ENCODE data around the gene PLET1.

PLET1 gene

GRCh38 chr11:112294688-112295340 lies 34.2 kb upstream of the PLET1 start:
- DNase-seq (ENCODE audit: low read depth) = peak; percentile 56
- no peak overlapping the region for H3K4me3 ChIP-seq (ENCODE audit: low read depth, low read length)
- TF ChIP-seq POLR2A (IDR thresholded peaks at IDR 0.05; ENCODE audit: extremely low read depth, insufficient read length) = no peak
- no peak for TF ChIP-seq CTCF (IDR thresholded peaks at IDR 0.05; ENCODE audit: low read depth, low read length)
- no peak for TF ChIP-seq MYC (IDR thresholded peaks at IDR 0.05; ENCODE audit: low read depth, low read length)
- TF ChIP-seq MAX (IDR thresholded peaks at IDR 0.05; ENCODE audit: low read depth, low read length) = no peak

GRCh38 chr11:112293614-112294013 lies 33.0 kb upstream of the PLET1 start:
- no peak overlapping the region for H3K4me3 ChIP-seq (ENCODE audit: low read depth, low read length)

GRCh38 chr11:112292785-112293407 lies 32.2 kb upstream of the PLET1 start:
- no peak for DNase-seq (ENCODE audit: low read depth)
- H3K4me3 ChIP-seq (ENCODE audit: low read depth, low read length) = no peak overlapping the region
- TF ChIP-seq MAX (IDR thresholded peaks at IDR 0.05; ENCODE audit: low read depth, low read length) = no peak
- TF ChIP-seq CTCF (IDR thresholded peaks at IDR 0.05; ENCODE audit: low read depth, low read length) = no peak
- no peak for TF ChIP-seq POLR2A (IDR thresholded peaks at IDR 0.05; ENCODE audit: extremely low read depth, insufficient read length)
- no peak for TF ChIP-seq MYC (IDR thresholded peaks at IDR 0.05; ENCODE audit: low read depth, low read length)

More at GRCh38 chr11:112293614-112294013, 33.0 kb upstream of the PLET1 start:
- no peak for DNase-seq (ENCODE audit: low read depth)
- no peak for TF ChIP-seq CTCF (IDR thresholded peaks at IDR 0.05; ENCODE audit: low read depth, low read length)
- no peak for TF ChIP-seq POLR2A (IDR thresholded peaks at IDR 0.05; ENCODE audit: extremely low read depth, insufficient read length)
- no peak for TF ChIP-seq MYC (IDR thresholded peaks at IDR 0.05; ENCODE audit: low read depth, low read length)
- TF ChIP-seq MAX (IDR thresholded peaks at IDR 0.05; ENCODE audit: low read depth, low read length) = no peak

GRCh38 chr11:112292188-112292587 lies 31.5 kb upstream of the PLET1 start:
- DNase-seq (ENCODE audit: low read depth) = no peak
- TF ChIP-seq MYC (IDR thresholded peaks at IDR 0.05; ENCODE audit: low read depth, low read length) (no peak), CTCF (IDR thresholded peaks at IDR 0.05; ENCODE audit: low read depth, low read length) (no peak), POLR2A (IDR thresholded peaks at IDR 0.05; ENCODE audit: extremely low read depth, insufficient read length) (no peak), MAX (IDR thresholded peaks at IDR 0.05; ENCODE audit: low read depth, low read length) (no peak)
- H3K4me3 ChIP-seq (ENCODE audit: low read depth, low read length) = no peak overlapping the region

GRCh38 chr11:112291191-112291590 lies 30.5 kb upstream of the PLET1 start:
- TF ChIP-seq CTCF (IDR thresholded peaks at IDR 0.05; ENCODE audit: low read depth, low read length) (no peak), POLR2A (IDR thresholded peaks at IDR 0.05; ENCODE audit: extremely low read depth, insufficient read length) (no peak), MAX (IDR thresholded peaks at IDR 0.05; ENCODE audit: low read depth, low read length) (no peak), MYC (IDR thresholded peaks at IDR 0.05; ENCODE audit: low read depth, low read length) (no peak)
- no peak for DNase-seq (ENCODE audit: low read depth)
- H3K4me3 ChIP-seq (ENCODE audit: low read depth, low read length) = no peak overlapping the region
